IMR-90 (cell line): ENCODE results near the gene GNB1L. TPM values are rescaled to one million over a fixed set of nuclear protein-coding genes. Genes with fewer than 3 reads are reported as not detected.

Experiments used
- ATAC-seq: fragments of 200-7000 bp; cut with Tn5 transposase; 2 replicates; pipeline ENCODE4 v1.9.1; 2020; ENCODE audit warnings: low read depth, mild to moderate bottlenecking, moderate library complexity
- BruUV-seq: library from RNA; stranded (reverse); fragments of 400-500 nt; replicated peaks from 2 replicates; lab custom pipeline; 2021; lab: Mats Ljungman, UMichigan
- CTCF ChIA-PET: fragments of 300-600 bp; formaldehyde crosslinking; extraction: SDS; loops from one replicate; lab custom pipeline; 2021; ENCODE audit warnings: antibody characterized with exemption; lab: Yijun Ruan, JAX
- POLR2A ChIA-PET: fragments of 300-600 bp; sonication (Branson Sonifier 250); formaldehyde crosslinking; loops from one replicate; lab custom pipeline; 2022; ENCODE audit warnings: antibody characterized with exemption; ENCODE audit not compliant: unreplicated experiment; lab: Charles Lee
- DNase-seq: peaks from one replicate; pipeline ENCODE4 v3.0.0; 2013
- H2AFZ ChIP-seq: replicated peaks from 2 replicates; pipeline ENCODE3; 2013; ENCODE audit warnings: low read length, mild to moderate bottlenecking; ENCODE audit not compliant: poor library complexity
- H2AK5ac ChIP-seq: 2 replicates; pipeline ENCODE4 v1.6.1; 2013; ENCODE audit warnings: low read depth, low read length, inconsistent platforms
- H2AK9ac ChIP-seq: replicated peaks from 2 replicates; pipeline ENCODE3; 2013; ENCODE audit warnings: mild to moderate bottlenecking, low read depth, low read length, moderate library complexity; ENCODE audit not compliant: poor library complexity
- H2BK120ac ChIP-seq: 2 replicates; pipeline ENCODE4 v1.6.1; 2013; ENCODE audit warnings: low read depth, low read length, inconsistent platforms
- H2BK15ac ChIP-seq: 3 replicates; pipeline ENCODE4 v1.6.1; 2013; ENCODE audit warnings: low read depth, low read length, inconsistent platforms
- H2BK20ac ChIP-seq: 2 replicates; pipeline ENCODE4 v1.6.1; 2013; ENCODE audit warnings: low read depth, mild to moderate bottlenecking, inconsistent platforms, low read length, moderate library complexity
- H2BK5ac ChIP-seq: 2 replicates; pipeline ENCODE4 v1.6.1; 2013; ENCODE audit warnings: mild to moderate bottlenecking, low read depth, low read length, inconsistent platforms; ENCODE audit not compliant: poor library complexity, severe bottlenecking
- H3K14ac ChIP-seq: replicated peaks from 2 replicates; pipeline ENCODE4 v1.6.1; 2013; ENCODE audit warnings: low read depth, low read length, inconsistent platforms
- H3K18ac ChIP-seq: 2 replicates; pipeline ENCODE4 v1.6.1; 2013; ENCODE audit warnings: low read depth, low read length, control low read depth
- H3K23ac ChIP-seq: 2 replicates; pipeline ENCODE4 v1.6.1; 2013; ENCODE audit warnings: low read depth, low read length, inconsistent platforms
- H3K27ac ChIP-seq: 2 replicates; pipeline ENCODE4 v1.5.1; 2013; ENCODE audit warnings: mild to moderate bottlenecking, control low read depth, low read length; ENCODE audit not compliant: insufficient read depth
- H3K27me3 ChIP-seq: 2 replicates; pipeline ENCODE4 v1.6.1; 2013; ENCODE audit warnings: low read length; ENCODE audit not compliant: control insufficient read depth, insufficient read depth
- H3K36me3 ChIP-seq: 2 replicates; pipeline ENCODE4 v1.6.1; 2013; ENCODE audit warnings: low read length, mixed read lengths; ENCODE audit not compliant: control insufficient read depth, insufficient read depth
- H3K4ac ChIP-seq: 2 replicates; pipeline ENCODE4 v1.6.1; 2013; ENCODE audit warnings: low read depth, low read length, inconsistent platforms
- H3K4me1 ChIP-seq: 2 replicates; pipeline ENCODE4 v1.6.1; 2013; ENCODE audit warnings: low read length, mixed read lengths; ENCODE audit not compliant: control insufficient read depth, insufficient read depth
- H3K4me2 ChIP-seq: 2 replicates; pipeline ENCODE4 v1.6.1; 2013; ENCODE audit warnings: low read depth, mild to moderate bottlenecking, control low read depth, low read length, moderate library complexity
- H3K4me3 ChIP-seq: 2 replicates; pipeline ENCODE4 v1.5.1; 2013; ENCODE audit warnings: low read depth, mild to moderate bottlenecking, control low read depth, low read length, moderate library complexity; ENCODE audit not compliant: insufficient read depth
- H3K56ac ChIP-seq: 2 replicates; pipeline ENCODE4 v1.6.1; 2013; ENCODE audit warnings: low read length, inconsistent platforms; ENCODE audit not compliant: insufficient read depth; ENCODE audit errors: extremely low read depth
- H3K79me1 ChIP-seq, 2 experiments: 2 replicates each; pipeline ENCODE4 v1.6.1; 2013; ENCODE audit warnings: low read length in 2 of 2, inconsistent platforms in 1 of 2, low read depth in 1 of 2
- H3K9ac ChIP-seq: 2 replicates; pipeline ENCODE4 v1.6.1; 2013; ENCODE audit warnings: low read depth, low read length, control low read depth
- H3K9me1 ChIP-seq: 2 replicates; pipeline ENCODE4 v1.6.1; 2013; ENCODE audit warnings: low read length, inconsistent platforms; ENCODE audit not compliant: insufficient read depth
- H3K9me3 ChIP-seq: 2 replicates; pipeline ENCODE4 v1.6.1; 2013; ENCODE audit warnings: low read length; ENCODE audit not compliant: control insufficient read depth, insufficient read depth
- H4K20me1 ChIP-seq: 2 replicates; pipeline ENCODE4 v1.6.1; 2013; ENCODE audit warnings: low read length, inconsistent platforms; ENCODE audit not compliant: insufficient read depth
- H4K5ac ChIP-seq: 2 replicates; pipeline ENCODE4 v1.6.1; 2013; ENCODE audit warnings: mild to moderate bottlenecking, low read depth, low read length, control low read depth
- H4K8ac ChIP-seq, 2 experiments: 2 replicates each; pipeline ENCODE4 v1.6.1; 2013; ENCODE audit warnings: low read depth in 2 of 2, low read length in 2 of 2, control low read depth in 1 of 2, inconsistent platforms in 1 of 2
- H4K91ac ChIP-seq: 2 replicates; pipeline ENCODE4 v1.6.1; 2013; ENCODE audit warnings: low read depth, low read length, inconsistent platforms; ENCODE audit not compliant: insufficient read depth
- NFE2L2 ChIP-seq: fragments of 150-350 bp; IDR thresholded peaks from 2 replicates; pipeline ENCODE4 v1.6.1; 2016; ENCODE audit warnings: low read depth, mild to moderate bottlenecking, low read length
- RFX5 ChIP-seq: IDR thresholded peaks from 2 replicates; pipeline ENCODE4 v1.8.0; 2012; ENCODE audit warnings: low read depth, mild to moderate bottlenecking, low read length, moderate library complexity
- WGBS, 2 experiments: methylation state at CpG; one replicate each; pipeline versions ENCODE4 v1.1.5 to v1.1.7; 2013; ENCODE audit warnings: missing lambda C conversion rate in 2 of 2; ENCODE audit not compliant: insufficient read length in 1 of 2; ENCODE audit errors: extremely low coverage in 2 of 2; 5-methylcytosine and 5-hydroxymethylcytosine counted together
- dilution Hi-C: fragments of 300-500 bp; cut with HindIII; formaldehyde crosslinking; loops from one replicate; pipeline ENCODE4 v1.14.3; 2018; ENCODE audit warnings: low sequenced_read_pairs; ENCODE audit not compliant: unreplicated experiment
- in situ Hi-C: fragments of 300-500 bp; cut with MboI; formaldehyde crosslinking; loops from 3 replicates; pipeline ENCODE4 v1.14.3; 2019; ENCODE audit warnings: low sequenced_read_pairs, inconsistent platforms, mixed read lengths
- intact Hi-C: fragments of 100-400 bp; cut with micrococcal nuclease; formaldehyde crosslinking; loops from 2 replicates; pipeline ENCODE4 v1.10.0; 2022
- polyA plus RNA-seq, 3 experiments: library from polyadenylated mRNA; depleted of rRNA; stranded (reverse); fragments of >200 nt; gene quantifications; 2 replicates each; pipeline ENCODE4 v1.2.3, GENCODE V29; 2012; ENCODE audit warnings: low replicate concordance in 1 of 3
- total RNA-seq: library from RNA; depleted of rRNA; stranded (reverse); fragments of >200 nt; gene quantifications from 2 replicates; pipeline ENCODE4 v1.2.3, GENCODE V29; 2012

GNB1L gene
- total and polyA plus RNA-seq, 2 of the 4 experiments (the other 2 are of a cell fraction), result 2.5 to 4.4 TPM

- H3K4me2 ChIP-seq, result no peak overlapping the region
- no peak overlapping the region for H2BK120ac ChIP-seq
- 56% methylated on average over 5 of the region's 18 CpGs; no CpG with 5 or more reads in 1 of the 2 experiments for WGBS, 2 experiments
- H2BK5ac ChIP-seq, result no peak overlapping the region
- ATAC-seq, result peak; percentile 44; the same call in 1 of the 2 replicates
- H2BK20ac ChIP-seq, result no peak overlapping the region
- H3K9ac ChIP-seq, result no peak overlapping the region
- TF ChIP-seq NFE2L2 (no peak), RFX5 (no peak)
- no peak overlapping the region for H2AK5ac ChIP-seq
- H2AFZ ChIP-seq, result peak overlapping the region; percentile 12
- no peaks in the 10 kb centered on the region for H3K9me3 ChIP-seq
- H3K4ac ChIP-seq, result no peak overlapping the region
- in situ Hi-C loops (no loop called here), dilution Hi-C loops (no loop called here), intact Hi-C loops (no loop called here)
- no peak overlapping the region for H3K4me3 ChIP-seq
- no peak overlapping the region for H4K8ac ChIP-seq
- H3K36me3 ChIP-seq, result no peaks in the 10 kb centered on the region
- peak; percentile 19 for DNase-seq
- CTCF ChIA-PET, result no interaction called here
- H3K4me1 ChIP-seq, result peaks cover 9% of the 10 kb centered on the region
- no peak overlapping the region for H3K23ac ChIP-seq
- no peak overlapping the region for H3K56ac ChIP-seq
- no peak overlapping the region for H4K91ac ChIP-seq
- H3K18ac ChIP-seq, result no peak overlapping the region
- H2BK15ac ChIP-seq, result no peak overlapping the region
- H3K9me1 ChIP-seq, result peaks cover 6% of the 10 kb centered on the region; the same call in 1 of the 2 replicates
- H4K5ac ChIP-seq, result no peak overlapping the region
- no peak overlapping the region for H3K14ac ChIP-seq
- H3K27me3 ChIP-seq, result peaks cover 34% of the 10 kb centered on the region
- no peak overlapping the region for H3K27ac ChIP-seq
- H3K79me1 ChIP-seq, result no peaks in the 10 kb centered on the region
- POLR2A ChIA-PET, result no interaction called here
- no peaks in the 10 kb centered on the region for H4K20me1 ChIP-seq
- no peak overlapping the region for H2AK9ac ChIP-seq
- BruUV-seq, result no TSS peak
These were observed 78.1 kb downstream of the GNB1L start for GRCh38 chr22:19776433-19777031.
